ENCODE measurements around the gene NRG2. TPM values are rescaled to one million over a fixed set of nuclear protein-coding genes. Genes with fewer than 3 reads are reported as not detected.

NRG2 gene
- total RNA-seq, 6 donors from 2014 or later, result 0.46 to 4.2 (median 1.5) TPM

DNA sequence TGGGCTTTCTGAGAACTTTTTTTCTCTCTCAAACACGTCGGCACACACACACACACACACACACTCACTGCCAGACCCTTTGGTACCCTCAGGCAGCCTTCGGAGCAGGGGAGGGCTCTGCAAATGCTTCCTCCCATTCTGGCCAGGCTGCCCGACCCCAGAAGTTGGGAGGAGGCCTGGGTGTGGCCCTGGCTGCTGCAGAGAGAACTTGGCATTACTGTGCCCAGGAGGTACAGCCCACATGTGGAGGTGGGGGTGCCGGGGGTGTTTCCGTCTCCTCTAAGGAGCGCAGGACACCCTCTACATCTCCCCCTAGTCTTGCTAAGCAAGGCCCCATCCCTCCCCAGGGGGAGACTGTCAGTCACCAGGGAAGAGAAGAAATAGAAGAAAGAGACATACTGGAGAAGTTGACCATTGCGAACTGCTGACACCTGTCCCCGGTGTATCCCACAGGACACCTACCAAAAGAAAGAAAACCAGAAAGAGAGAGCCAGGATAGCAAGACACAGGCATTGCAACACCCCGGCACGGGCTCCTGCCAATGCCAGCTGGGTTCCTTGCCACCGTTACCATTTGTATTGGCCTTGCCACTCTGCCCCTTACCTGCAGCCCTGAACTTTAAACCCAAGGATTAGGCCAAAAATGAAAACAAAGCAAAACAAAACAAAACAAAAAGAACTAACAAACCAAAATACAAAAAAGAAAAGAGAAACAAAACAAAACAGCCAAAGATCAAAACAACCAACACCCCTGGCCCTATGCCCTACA, 178.2 kb downstream of the NRG2 start:
- ATAC-seq (ENCODE audit: low FRiP score in 2 of 2), result no peak
- no peak for TF ChIP-seq POLR2A (IDR thresholded peaks at IDR 0.05)
- no peak for TF ChIP-seq EP300 (IDR thresholded peaks at IDR 0.05)
- no peak for TF ChIP-seq POLR2AphosphoS5 (IDR thresholded peaks at IDR 0.05)
- TF ChIP-seq, protein P1, sequence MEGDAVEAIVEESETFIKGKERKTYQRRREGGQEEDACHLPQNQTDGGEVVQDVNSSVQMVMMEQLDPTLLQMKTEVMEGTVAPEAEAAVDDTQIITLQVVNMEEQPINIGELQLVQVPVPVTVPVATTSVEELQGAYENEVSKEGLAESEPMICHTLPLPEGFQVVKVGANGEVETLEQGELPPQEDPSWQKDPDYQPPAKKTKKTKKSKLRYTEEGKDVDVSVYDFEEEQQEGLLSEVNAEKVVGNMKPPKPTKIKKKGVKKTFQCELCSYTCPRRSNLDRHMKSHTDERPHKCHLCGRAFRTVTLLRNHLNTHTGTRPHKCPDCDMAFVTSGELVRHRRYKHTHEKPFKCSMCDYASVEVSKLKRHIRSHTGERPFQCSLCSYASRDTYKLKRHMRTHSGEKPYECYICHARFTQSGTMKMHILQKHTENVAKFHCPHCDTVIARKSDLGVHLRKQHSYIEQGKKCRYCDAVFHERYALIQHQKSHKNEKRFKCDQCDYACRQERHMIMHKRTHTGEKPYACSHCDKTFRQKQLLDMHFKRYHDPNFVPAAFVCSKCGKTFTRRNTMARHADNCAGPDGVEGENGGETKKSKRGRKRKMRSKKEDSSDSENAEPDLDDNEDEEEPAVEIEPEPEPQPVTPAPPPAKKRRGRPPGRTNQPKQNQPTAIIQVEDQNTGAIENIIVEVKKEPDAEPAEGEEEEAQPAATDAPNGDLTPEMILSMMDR (IDR thresholded peaks at IDR 0.05), result no peak
- H3K4me1 ChIP-seq, result peaks cover 6 to 12% (median 10%) of the 10 kb centered on the region in 4 donors
- no peak overlapping the region for H3K4me3 ChIP-seq
- no peaks in the 10 kb centered on the region for H3K9me3 ChIP-seq
- WGBS, 2 donors, result 73 to 76% methylated on average over 12 of the region's 12 CpGs
- H3K36me3 ChIP-seq, result no peaks in the 10 kb centered on the region
- no peak overlapping the region for H3K27ac ChIP-seq
- no peaks in the 10 kb centered on the region for H3K27me3 ChIP-seq
- DNase-seq, result peak in 1 of 2 donors; percentile 44

DNA sequence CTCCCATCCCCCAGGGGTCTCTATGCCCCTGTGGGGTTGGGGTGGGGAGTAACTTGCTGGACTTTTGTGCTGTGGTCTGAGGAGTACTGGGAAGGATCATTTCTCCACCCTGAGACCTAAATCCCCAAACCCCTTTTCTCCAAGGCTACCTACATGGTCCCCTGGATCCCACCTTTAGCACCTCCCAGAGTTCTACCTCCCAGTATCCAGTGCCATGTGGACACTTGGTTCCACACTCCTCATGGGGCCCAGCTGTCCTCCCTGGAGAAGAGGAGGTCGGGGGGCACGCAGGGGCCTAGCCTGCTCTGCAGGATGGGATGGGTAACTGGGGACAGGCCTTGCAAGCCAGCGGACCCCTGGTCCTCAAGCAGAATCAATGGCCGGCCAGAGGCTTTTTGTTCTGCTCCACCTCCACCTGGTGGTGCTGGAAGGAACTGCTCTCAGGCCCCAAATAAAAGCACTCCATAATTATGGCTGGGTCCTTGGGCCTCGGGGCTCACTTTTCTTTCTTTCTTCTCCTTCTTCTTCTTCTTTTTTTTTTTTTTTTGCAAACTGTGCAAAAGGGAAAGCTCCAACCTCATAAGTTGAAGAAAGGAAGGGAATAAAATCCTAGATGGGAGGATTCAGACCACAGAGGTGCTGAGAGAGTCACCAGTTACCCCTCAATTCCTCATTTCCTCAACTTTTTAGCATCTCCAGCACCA, 179.1 kb downstream of the NRG2 start:
- peaks cover 6 to 12% (median 10%) of the 10 kb centered on the region in 4 donors for H3K4me1 ChIP-seq
- TF ChIP-seq, protein P1 (IDR thresholded peaks at IDR 0.05), result peak; percentile 72 to 89 (median 85)
- TF ChIP-seq POLR2AphosphoS5 (IDR thresholded peaks at IDR 0.05), result no peak
- peak; percentile 58 to 78 for ATAC-seq (ENCODE audit: low FRiP score in 2 of 2)
- H3K27ac ChIP-seq, result peak overlapping the region in 2 of 4 donors; percentile 53 to 58
- no peaks in the 10 kb centered on the region for H3K9me3 ChIP-seq
- H3K36me3 ChIP-seq, result no peaks in the 10 kb centered on the region
- H3K4me3 ChIP-seq, result no peak overlapping the region
- peak; percentile 34 to 58 for DNase-seq
- 11 to 27% methylated on average over 4 to 5 of the region's 5 CpGs for WGBS, 2 donors
- no peaks in the 10 kb centered on the region for H3K27me3 ChIP-seq

DNA sequence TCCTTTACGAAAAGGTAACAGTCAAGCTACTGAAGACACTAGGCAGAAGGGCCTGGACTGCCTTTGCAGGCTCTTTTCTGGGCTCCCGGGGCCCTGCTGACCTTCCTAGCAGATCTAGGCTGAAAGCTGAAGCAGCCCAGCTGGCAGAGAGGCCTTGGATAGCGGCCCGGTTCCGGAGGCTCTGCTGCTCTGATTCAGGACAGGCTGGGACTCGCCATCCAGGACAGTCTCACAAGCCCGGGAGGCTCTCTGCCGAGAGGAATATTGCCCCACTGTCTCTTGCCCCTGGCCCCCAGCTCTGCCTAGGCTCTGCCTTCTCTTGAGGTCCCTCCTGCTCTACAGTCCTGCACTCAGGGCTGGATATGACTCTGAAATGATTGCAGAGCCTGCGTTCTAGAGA, 179.7 kb downstream of the NRG2 start:
- Histone ChIP-seq H3K4me1 (peaks cover 6 to 12% (median 10%) of the 10 kb centered on the region in 4 donors), H3K36me3 (no peaks in the 10 kb centered on the region), H3K4me3 (no peak overlapping the region), H3K9me3 (no peaks in the 10 kb centered on the region), H3K27ac (peak overlapping the region in 2 of 4 donors; percentile 53 to 58), H3K27me3 (no peaks in the 10 kb centered on the region)
- WGBS, 2 donors, result 66 to 83% methylated on average over 9 of the region's 9 CpGs
- ATAC-seq (ENCODE audit: low FRiP score in 2 of 2) (peak in 1 of 2 donors; percentile 61), DNase-seq (peak in 1 of 2 donors; percentile 61)
- no peak for TF ChIP-seq EP300 (IDR thresholded peaks at IDR 0.05)
- TF ChIP-seq POLR2AphosphoS5 (IDR thresholded peaks at IDR 0.05), result peak in 1 of 2 donors; percentile 17
- no peak for TF ChIP-seq POLR2A (IDR thresholded peaks at IDR 0.05)
- TF ChIP-seq, protein P1 (IDR thresholded peaks at IDR 0.05), result no peak

DNA sequence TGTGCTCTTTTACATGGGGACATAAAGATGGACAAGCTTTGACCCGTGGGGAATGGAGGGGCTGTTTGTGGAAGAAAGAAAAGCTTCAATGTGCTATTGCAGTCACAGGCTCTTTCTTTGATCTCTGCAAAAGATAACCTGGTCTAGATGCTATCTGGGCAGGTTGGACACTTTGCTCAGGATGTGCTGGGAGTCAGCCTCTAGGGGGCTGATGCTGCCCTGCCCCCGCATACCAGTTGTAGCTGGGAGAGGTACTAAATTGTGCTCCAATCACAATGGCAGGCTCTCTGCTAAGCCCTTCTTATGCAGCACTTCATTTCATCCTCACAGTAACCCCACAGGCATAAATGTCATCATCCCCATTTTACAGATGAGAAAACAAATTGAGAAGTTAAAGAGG, 180.3 kb downstream of the NRG2 start:
- peaks cover 0 to 4% (median 0%) of the 10 kb centered on the region in 4 donors for H3K27me3 ChIP-seq
- ATAC-seq (ENCODE audit: low FRiP score in 2 of 2) (no peak), DNase-seq (no peak)
- no peaks in the 10 kb centered on the region for H3K9me3 ChIP-seq
- H3K4me3 ChIP-seq, result no peak overlapping the region
- no peak for TF ChIP-seq POLR2AphosphoS5 (IDR thresholded peaks at IDR 0.05)
- no peak for TF ChIP-seq POLR2A (IDR thresholded peaks at IDR 0.05)
- WGBS, 2 donors, result 74 to 75% methylated on average over 2 of the region's 2 CpGs
- no peak overlapping the region for H3K27ac ChIP-seq
- peaks cover 6 to 12% (median 10%) of the 10 kb centered on the region in 4 donors for H3K4me1 ChIP-seq
- H3K36me3 ChIP-seq, result no peaks in the 10 kb centered on the region

DNA sequence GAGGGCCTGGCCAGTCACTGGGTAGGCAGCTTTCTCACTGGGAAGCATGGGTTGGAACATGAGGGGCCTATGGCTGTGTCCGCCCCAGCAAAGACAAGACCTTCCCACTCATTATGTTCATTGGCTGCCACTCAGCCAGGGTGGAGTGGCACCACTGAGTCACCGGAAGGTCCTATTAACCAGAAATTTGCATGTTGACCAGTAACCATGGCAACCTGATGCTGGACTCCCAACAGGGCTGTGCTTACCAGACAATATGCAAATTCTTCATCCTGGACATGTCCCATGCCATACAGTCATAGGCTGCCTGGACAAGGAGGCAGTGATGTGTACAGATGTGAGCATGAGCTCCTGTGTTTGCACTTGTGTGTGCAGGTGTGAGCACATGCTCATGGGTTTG, 180.8 kb downstream of the NRG2 start:
- no peak overlapping the region for H3K4me3 ChIP-seq
- H3K36me3 ChIP-seq, result no peaks in the 10 kb centered on the region
- peaks cover 6 to 12% (median 10%) of the 10 kb centered on the region in 4 donors for H3K4me1 ChIP-seq
- TF ChIP-seq POLR2AphosphoS5 (IDR thresholded peaks at IDR 0.05) (no peak), EP300 (IDR thresholded peaks at IDR 0.05) (no peak)
- WGBS, 2 donors, result 74 to 100% methylated on average over 2 of the region's 2 CpGs
- H3K27ac ChIP-seq, result no peak overlapping the region
- H3K9me3 ChIP-seq, result no peaks in the 10 kb centered on the region
- ATAC-seq (ENCODE audit: low FRiP score in 2 of 2) (no peak), DNase-seq (no peak)
- peaks cover 0 to 4% (median 0%) of the 10 kb centered on the region in 4 donors for H3K27me3 ChIP-seq
